ENCODE measurements around the gene PRKCB.

PRKCB gene

GRCh38 chr16:23867566-23867965 lies 31.8 kb downstream of the PRKCB start:
- DNase-seq, result no peak

DNA sequence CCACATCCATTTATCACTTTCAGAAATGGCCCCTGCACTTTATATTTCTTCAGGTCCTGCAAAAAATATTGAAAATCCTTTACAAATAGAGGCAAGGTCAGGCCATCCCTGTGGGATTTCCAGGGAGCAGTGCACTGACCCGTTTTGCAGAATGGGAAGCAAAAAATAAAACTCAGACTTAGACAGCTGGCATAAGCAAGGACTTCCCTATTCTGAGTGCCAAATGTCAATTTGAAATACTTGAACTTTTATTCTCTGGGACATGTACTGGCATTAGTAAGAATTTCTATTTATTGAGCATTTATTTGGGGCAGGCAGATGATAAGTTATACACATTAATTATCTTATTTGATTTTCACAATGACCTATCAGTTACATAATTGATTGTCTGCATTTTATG lies 32.4 kb downstream of the PRKCB start:
- no peak for DNase-seq

- no peak for DNase-seq
These were observed 33.3 kb downstream of the PRKCB start for GRCh38 chr16:23869052-23869451.

- DNase-seq, result no peak
These were observed 36.1 kb downstream of the PRKCB start for GRCh38 chr16:23871924-23872323.

- DNase-seq, result no peak
These were observed 39.0 kb downstream of the PRKCB start for GRCh38 chr16:23874613-23875294.

DNA sequence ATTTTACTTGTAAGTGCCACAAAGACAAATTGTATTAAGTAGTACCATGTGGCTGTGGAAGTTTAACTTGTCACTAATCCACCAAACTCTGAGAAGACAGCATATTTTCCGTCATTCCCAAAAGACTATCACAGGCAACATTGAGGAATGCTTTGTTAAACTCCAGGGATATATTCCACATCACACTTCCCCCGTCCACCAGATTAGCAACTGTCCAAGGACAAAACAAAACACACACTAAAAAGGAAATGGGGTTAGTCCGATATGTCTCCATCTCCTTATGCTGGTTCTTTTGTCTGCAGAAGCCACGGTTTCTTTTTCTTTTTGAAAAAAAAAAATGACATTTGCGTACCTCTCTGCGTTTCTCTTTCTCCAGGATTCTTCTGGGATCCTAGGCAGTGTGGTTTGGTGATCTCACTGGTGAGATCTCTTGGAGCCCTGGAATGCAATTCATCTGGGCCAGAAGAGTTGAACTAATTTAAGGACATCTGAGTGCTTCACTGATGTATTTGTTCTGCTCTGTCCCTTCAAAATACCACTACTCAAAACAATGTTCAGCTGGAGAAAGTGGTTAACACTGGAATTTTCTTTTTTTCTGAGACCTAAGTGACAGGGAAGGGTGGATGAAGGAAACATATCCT lies 40.6 kb downstream of the PRKCB start:
- DNase-seq, result no peak

GRCh38 chr16:23877107-23878070 lies 41.6 kb downstream of the PRKCB start:
- no peak for DNase-seq

DNA sequence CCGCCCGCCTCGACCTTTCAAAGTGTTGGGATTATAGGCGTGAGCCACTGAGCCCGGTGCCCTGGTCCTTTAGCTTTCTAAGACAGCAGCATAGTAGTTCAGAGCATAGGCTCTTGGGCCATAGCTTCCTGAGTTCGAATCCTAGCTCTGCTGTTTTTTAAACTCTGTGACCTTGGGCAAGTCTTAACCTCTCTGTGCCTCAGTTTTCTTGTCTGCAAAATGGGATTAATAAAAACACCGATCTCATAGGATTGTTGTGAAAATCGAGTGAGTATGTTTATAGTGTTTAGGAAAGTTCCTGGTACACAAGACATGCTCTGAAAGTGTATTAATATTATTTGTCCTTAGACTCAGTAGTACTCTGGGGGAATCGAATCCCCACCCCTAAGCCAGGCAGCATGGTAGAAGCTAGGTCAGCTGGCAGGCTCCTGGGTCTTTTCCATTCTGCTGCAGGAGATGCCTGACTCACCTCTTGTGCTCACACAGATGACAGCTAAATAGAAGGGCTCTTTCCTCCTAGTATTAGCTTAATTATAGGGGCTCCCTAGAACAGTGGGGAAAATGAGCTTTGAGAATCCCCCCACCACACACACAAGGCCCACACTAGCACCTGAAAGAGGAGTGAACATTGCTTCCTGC lies 44.1 kb downstream of the PRKCB start:
- DNase-seq, result no peak

GRCh38 chr16:23889189-23889588 lies 53.4 kb downstream of the PRKCB start:
- DNase-seq, result no peak

- DNase-seq, result no peak
These were observed 58.2 kb downstream of the PRKCB start for GRCh38 chr16:23893986-23894385.

GRCh38 chr16:23895052-23895451 lies 59.3 kb downstream of the PRKCB start:
- no peak for DNase-seq

DNA sequence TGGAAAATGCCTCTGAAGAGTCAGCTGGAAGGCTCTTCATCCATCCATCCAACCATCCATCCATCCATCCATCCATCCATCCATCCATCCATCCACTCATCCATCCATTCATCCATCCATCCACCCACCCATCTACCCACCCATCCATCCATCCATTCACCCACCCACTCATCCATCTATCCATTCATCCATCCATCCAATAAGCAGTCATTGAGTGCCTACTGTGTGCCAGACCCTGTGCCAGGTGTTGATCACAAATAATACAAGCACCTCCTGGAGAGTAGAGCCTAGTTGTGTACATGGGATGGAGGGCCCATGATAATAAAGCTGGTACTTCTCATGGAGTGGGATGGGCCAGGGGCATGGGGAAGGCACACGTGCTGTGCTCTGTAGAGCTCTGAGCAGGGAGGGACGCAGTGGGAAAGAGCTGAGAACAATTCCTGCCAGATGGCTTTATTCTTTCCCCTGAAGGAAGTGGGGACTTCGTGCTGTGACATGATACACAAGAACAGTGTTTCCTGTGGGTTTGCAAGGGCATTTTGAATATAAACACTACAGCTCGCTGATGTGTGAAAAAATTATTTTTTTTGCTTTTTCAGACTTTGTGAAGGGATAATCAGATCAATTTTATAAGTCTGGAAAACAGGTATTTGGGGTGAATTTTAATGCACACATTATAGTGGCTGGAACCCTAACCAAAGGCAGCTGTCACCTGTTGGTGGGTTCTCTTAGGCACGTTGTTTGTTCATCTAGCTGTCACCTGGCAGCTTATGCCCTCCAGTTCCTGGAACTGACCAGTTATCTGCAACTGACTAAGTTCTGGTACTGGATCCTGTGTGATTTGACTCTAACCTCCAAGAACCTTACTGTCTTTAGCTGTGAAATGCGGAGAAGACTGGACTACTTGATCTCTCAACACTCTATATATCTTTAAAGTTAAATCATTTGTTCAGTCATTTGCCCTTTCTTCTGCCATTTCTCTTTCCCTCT lies 61.3 kb downstream of the PRKCB start:
- no peak for DNase-seq

DNA sequence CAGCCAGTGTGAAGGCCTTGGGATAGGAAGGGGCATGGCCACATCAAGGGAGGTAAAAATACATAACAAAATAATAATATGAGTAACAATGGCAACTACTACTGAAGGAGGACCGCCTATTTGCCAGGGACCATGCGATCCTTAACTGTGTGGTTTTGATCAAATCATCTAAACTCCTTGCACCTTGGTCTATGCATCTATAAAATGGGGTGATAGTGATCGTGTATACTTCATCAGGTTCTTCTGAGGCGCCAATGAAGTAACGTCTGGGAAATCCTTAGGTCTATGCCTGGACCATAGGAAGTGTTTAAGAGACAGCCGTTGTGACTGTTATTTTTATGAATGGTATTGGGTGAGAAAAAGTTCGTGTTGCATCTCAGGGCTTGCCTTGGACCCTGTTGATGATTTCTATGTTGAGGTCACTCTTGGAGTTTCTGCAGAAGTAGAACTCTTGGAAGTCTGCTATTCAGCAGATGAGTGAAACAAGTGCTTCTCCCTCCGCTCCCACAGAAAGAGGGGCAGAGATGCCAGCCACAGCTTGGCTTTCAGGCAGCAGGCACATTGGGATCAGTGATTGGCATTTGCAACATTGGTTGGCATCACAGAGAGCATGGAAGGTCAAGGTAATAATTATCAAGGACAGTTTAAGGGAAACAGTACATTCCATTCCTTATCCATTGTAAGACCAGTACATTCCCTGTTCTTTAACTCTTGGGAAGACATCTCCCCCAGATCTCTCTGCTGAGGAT lies 63.1 kb downstream of the PRKCB start:
- DNase-seq, result no peak

DNA sequence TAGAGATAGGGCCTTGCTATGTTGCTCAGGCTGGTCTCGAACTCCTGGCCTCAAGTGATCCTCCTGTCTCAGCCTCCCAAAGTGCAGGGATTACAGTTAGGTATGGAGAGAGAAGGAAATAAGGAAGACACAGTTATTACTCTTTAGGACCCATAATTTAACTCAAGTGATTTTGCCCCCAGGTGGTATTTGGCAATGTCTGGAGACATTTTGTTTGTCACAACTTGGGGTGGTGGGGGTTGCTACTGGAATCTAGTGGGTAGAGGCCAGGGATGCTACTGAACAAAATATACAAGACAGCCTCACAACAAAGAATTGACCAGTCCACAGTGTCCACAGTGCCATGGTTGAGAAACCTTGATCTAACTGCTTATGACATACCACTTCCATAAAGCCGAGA lies 64.1 kb downstream of the PRKCB start:
- no peak for DNase-seq

DNA sequence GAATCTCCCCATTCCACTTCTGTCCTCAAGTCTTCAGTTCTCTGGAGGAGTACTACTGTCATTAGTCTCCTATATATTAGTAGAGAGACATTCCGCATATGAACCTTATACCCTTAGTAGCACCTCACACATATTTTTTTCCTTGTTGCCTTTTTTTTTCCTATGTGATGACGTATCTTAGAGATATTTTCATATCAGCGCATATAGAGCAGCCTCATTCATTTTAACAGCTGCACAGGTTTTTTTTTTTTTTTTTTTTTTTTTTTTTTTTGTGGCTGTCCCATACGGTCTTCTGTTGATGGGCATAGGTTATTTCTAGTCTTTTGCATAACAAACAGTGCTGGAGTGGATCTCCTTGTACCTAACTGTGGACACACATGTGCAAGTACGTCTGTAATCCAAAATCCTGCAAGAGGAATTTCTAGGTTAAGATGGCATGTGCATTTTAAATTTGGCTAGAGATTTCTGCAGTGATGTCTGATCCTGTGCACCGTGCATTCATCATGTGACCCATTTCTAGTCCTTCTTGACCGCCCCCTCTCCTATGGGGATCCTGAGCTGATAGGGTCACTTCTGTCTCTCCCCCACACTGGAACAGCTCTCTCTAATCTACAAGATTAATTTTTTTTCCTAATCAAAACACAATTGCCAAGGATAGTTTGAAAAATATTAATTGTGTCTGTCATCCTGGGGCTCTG lies 64.8 kb downstream of the PRKCB start:
- no peak for DNase-seq

GRCh38 chr16:23901178-23902033 lies 65.6 kb downstream of the PRKCB start:
- no peak for DNase-seq

GRCh38 chr16:23902034-23902747 lies 66.4 kb downstream of the PRKCB start:
- DNase-seq, result no peak

DNA sequence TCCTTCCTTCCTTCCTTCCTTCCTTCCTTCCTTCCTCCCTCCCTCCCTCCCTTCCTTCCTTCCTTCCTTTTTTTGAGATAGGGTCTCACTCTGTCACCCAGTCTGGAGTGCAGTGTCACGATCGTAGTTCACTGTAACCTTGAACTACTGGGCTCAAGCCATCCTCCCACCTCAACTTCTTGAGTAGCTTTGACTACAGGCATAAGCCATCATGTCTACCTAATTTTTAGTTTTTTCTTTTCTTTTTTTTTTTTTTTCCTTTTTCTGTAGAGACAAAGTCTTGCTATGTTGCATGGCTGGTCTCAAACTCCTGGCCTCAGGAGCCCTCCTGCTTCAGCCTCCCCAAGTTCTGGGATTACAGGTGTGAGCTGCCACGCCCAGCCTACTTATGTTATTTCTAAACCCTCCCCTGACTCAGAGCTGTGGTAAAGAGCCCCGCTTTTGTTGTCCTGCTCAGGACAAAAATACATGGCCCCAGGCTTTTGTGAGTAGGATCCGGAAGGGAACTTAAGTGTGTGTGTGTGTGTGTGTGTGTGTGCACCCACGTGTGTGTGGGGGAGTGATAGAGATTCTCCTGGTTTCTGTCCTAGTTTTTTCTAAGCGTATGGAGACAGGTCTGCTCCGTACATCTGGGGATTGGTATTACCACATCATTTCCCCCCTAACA lies 67.1 kb downstream of the PRKCB start:
- no peak for DNase-seq

All from NCI-H1048 (cell line).